ENCODE results near the gene RAB11FIP4. TPM values are rescaled to one million over a fixed set of nuclear protein-coding genes. Genes with fewer than 3 reads are reported as not detected.

RAB11FIP4 gene
- total and polyA plus RNA-seq, 8 donors: 4.7 to 121 (median 11.7) TPM

DNA sequence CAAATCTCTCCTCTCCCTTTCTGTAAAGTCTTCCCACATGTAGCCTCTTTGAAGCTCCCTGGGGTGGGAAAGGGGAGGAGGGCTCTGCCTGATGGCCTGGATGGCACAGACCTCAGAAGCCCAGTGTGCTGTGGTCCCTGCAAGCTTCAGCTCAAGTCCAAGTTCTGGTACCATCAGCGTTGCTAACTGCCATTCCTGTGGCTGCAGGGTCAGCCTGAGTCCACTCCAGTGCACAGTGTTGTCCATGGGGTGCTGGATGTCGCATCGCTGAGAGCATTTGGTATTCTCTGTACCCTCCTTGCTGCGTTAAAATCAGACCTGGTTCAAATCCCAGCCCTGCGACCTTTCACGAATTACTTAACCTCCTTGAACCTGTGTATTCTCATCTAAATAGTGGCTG lies 105.1 kb downstream of the RAB11FIP4 start:
- Histone ChIP-seq H3K27ac (no peak overlapping the region), H3K4me1 (peaks cover 53 to 92% (median 84%) of the 10 kb centered on the region in 4 donors), H3K27me3 (no peaks in the 10 kb centered on the region), H3K4me3 (no peak overlapping the region), H3K36me3 (no peaks in the 10 kb centered on the region), H3K9me3 (no peaks in the 10 kb centered on the region)
- TF ChIP-seq, protein P1, sequence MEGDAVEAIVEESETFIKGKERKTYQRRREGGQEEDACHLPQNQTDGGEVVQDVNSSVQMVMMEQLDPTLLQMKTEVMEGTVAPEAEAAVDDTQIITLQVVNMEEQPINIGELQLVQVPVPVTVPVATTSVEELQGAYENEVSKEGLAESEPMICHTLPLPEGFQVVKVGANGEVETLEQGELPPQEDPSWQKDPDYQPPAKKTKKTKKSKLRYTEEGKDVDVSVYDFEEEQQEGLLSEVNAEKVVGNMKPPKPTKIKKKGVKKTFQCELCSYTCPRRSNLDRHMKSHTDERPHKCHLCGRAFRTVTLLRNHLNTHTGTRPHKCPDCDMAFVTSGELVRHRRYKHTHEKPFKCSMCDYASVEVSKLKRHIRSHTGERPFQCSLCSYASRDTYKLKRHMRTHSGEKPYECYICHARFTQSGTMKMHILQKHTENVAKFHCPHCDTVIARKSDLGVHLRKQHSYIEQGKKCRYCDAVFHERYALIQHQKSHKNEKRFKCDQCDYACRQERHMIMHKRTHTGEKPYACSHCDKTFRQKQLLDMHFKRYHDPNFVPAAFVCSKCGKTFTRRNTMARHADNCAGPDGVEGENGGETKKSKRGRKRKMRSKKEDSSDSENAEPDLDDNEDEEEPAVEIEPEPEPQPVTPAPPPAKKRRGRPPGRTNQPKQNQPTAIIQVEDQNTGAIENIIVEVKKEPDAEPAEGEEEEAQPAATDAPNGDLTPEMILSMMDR (IDR thresholded peaks at IDR 0.05): no peak
- TF ChIP-seq POLR2A (IDR thresholded peaks at IDR 0.05) (no peak), POLR2AphosphoS5 (IDR thresholded peaks at IDR 0.05) (no peak), EP300 (IDR thresholded peaks at IDR 0.05) (no peak)
- no peak for DNase-seq
- WGBS, 5 donors: 77 to 87% (median 85%) methylated on average over 6 of the region's 6 CpGs
- intact Hi-C loops (cut with DNase I; ENCODE audit: low total_unique reads): no loop called here

DNA sequence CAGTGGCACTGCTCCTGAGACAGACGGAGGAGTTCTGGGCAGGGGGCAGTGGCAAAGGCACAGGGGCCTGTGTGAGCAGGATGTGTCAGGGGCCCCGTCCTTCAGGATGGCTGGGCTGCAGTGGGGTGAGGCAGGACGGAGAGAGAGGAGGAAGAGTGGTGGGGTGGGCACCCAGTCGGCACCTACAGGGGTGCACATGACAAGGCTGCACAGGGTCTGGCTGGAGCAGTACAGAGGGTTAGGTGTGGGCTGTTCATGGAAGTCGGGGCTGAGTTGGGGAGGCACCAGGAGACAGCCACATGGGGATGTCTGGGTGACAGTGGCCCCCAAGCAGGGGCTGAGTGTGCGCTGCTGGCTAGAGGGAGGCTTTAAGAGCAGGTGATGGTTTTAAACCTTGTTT lies 106.0 kb downstream of the RAB11FIP4 start:
- H3K27me3 ChIP-seq: no peaks in the 10 kb centered on the region
- intact Hi-C loops (cut with DNase I; ENCODE audit: low total_unique reads): no loop called here
- H3K9me3 ChIP-seq: no peaks in the 10 kb centered on the region
- DNase-seq: no peak
- H3K4me3 ChIP-seq: no peak overlapping the region
- TF ChIP-seq POLR2AphosphoS5 (IDR thresholded peaks at IDR 0.05) (no peak), EP300 (IDR thresholded peaks at IDR 0.05) (no peak), POLR2A (IDR thresholded peaks at IDR 0.05) (no peak)
- TF ChIP-seq, protein P1 (IDR thresholded peaks at IDR 0.05): no peak
- no peaks in the 10 kb centered on the region for H3K36me3 ChIP-seq
- peaks cover 52 to 84% (median 76%) of the 10 kb centered on the region in 4 donors for H3K4me1 ChIP-seq
- WGBS, 5 donors: 63 to 79% (median 72%) methylated on average over 6 of the region's 6 CpGs
- peak overlapping the region in 1 of 5 donors; percentile 1 for H3K27ac ChIP-seq

DNA sequence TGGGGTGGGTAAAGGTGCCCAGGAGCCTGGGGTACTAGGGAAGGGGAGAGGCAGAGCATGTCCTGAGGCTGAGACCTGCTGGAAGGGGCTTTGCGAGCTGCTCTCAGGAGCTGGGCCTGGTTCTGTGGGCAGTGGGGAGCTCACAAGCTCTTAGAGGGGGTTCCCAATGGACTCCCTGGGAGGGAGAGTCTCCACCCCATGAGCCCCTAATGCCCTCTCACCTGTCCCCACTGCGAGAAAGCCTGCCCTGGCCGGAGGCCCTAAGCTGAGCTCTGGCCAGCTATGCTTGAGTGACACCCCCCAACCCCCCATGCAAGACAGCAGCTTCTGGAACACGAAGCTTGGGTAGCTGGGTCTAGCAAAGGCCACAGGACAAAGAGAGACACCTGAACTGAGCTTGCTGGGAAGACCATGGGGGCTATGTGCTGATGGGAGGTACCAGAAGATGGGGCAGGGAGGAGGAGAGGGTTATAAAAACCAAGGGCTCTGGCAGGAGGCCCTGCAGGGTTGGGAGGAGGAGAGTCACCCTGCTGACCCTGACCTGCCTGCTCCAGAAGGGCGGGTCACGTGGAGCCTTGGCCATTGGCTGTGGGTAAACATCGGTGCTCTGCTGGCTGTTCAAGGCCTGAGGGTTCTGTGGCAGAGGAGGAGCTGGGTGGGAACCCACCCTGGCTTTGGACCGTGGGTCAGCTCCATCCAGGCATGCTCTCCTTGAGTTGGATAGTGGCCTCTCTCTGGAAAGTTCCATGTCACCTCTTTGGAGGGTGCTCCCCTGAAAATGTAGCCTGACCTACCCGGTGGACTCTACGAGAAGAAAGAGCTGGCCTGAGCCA lies 106.7 kb downstream of the RAB11FIP4 start:
- intact Hi-C loops (cut with DNase I; ENCODE audit: low total_unique reads): no loop called here
- no peaks in the 10 kb centered on the region for H3K9me3 ChIP-seq
- peak overlapping the region in 1 of 5 donors; percentile 1 for H3K27ac ChIP-seq
- peaks cover 44 to 76% (median 68%) of the 10 kb centered on the region in 4 donors for H3K4me1 ChIP-seq
- H3K27me3 ChIP-seq: no peaks in the 10 kb centered on the region
- TF ChIP-seq, protein P1 (IDR thresholded peaks at IDR 0.05): no peak
- no peak for TF ChIP-seq POLR2AphosphoS5 (IDR thresholded peaks at IDR 0.05)
- TF ChIP-seq EP300 (IDR thresholded peaks at IDR 0.05): no peak
- TF ChIP-seq POLR2A (IDR thresholded peaks at IDR 0.05): no peak
- H3K36me3 ChIP-seq: no peaks in the 10 kb centered on the region
- no peak overlapping the region for H3K4me3 ChIP-seq
- 56 to 73% (median 65%) methylated on average over 10 of the region's 10 CpGs for WGBS, 5 donors
- DNase-seq: peak in 1 of 2 donors; percentile 58

DNA sequence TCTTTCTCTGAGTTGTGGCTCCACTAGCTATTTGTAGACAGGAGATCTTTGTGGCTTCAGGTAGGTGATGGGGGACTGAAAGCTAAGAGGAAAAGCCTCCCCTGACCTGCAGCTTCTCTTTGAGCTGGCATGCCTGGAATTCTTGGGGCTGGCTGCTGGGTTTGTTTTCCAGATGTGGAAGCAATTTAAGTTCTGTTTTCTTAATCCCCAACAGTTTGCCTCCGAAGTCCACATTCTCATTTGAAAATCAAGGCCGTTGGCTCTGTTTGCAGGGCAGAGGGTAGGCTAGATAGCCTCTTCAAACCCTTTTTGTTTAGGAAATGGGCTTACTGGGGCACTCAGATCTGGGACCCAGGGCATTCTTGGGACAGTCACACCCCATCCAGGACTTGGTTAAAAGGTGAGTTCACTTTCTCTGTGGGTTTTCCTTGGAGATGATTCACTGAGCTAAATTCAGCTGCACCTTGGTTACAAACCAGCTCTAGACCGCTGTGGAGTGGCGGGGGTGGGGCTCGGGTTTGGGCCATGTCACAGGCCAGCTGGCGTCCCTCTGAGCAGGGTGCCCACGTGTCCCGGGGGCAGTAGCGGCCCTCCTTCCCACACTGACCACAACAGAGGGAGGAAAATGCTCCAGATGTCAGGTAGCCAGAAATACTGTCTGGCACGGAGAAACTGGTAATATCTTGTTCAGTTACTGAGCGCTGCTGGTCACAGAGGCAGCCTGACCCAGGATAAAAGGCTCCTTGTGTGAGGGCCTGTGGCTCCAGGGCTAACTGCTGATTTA lies 108.5 kb downstream of the RAB11FIP4 start:
- Histone ChIP-seq H3K27me3 (no peaks in the 10 kb centered on the region), H3K36me3 (no peaks in the 10 kb centered on the region), H3K4me3 (no peak overlapping the region), H3K4me1 (peaks cover 28 to 59% (median 51%) of the 10 kb centered on the region in 4 donors), H3K9me3 (no peaks in the 10 kb centered on the region), H3K27ac (peak overlapping the region; percentile 40 to 63 (median 54))
- intact Hi-C loops (cut with DNase I; ENCODE audit: low total_unique reads): no loop called here
- TF ChIP-seq POLR2A (IDR thresholded peaks at IDR 0.05): no peak
- TF ChIP-seq, protein P1 (IDR thresholded peaks at IDR 0.05): no peak
- no peak for TF ChIP-seq POLR2AphosphoS5 (IDR thresholded peaks at IDR 0.05)
- TF ChIP-seq EP300 (IDR thresholded peaks at IDR 0.05): no peak
- peak; percentile 60 to 70 for DNase-seq
- WGBS, 5 donors: 6 to 27% (median 18%) methylated on average over 8 to 11 of the region's 11 CpGs

All from stomach (tissue), 9 donors.